Measurements from ENCODE around the gene FHOD3. TPM values are rescaled to one million over a fixed set of nuclear protein-coding genes. Genes with fewer than 3 reads are reported as not detected.
A peak's percentile ranks its signal among the peaks of the same experiment; 100 is the strongest.

The FHOD3 gene
- total RNA-seq, 1 donor from 2014 or later, result 5.9 TPM

- H2AFZ ChIP-seq (ENCODE audit: low read depth, low read length), result no peak overlapping the region
- H3K27me3 Mint-ChIP-seq (ENCODE audit: low read depth, unreplicated experiment), result no peaks in the 10 kb centered on the region
- no peaks in the 10 kb centered on the region for H3K27me3 ChIP-seq (ENCODE audit: insufficient read depth, low read length)
- H3K9ac ChIP-seq (ENCODE audit: low read length), result no peak overlapping the region
- no peak overlapping the region for H3K4me3 Mint-ChIP-seq (ENCODE audit: unreplicated experiment)
- H3K27ac Mint-ChIP-seq (ENCODE audit: unreplicated experiment), result no peak overlapping the region
- no peak overlapping the region for H3K4me2 ChIP-seq (ENCODE audit: low read length)
- peaks cover 7% of the 10 kb centered on the region for H4K20me1 ChIP-seq (ENCODE audit: insufficient read depth, low read length)
- H3K79me2 ChIP-seq (ENCODE audit: insufficient read depth, low read length), result no peaks in the 10 kb centered on the region
- no peak for FAIRE-seq
- no peak overlapping the region for H3K27ac ChIP-seq (ENCODE audit: low read depth, low read length)
- H3K4me1 ChIP-seq (ENCODE audit: insufficient read depth, low read length), result no peaks in the 10 kb centered on the region
- no peak for TF ChIP-seq EZH2 (IDR thresholded peaks at IDR 0.05; ENCODE audit: insufficient read depth, low read length)
- TF ChIP-seq CTCF (IDR thresholded peaks at IDR 0.05; ENCODE audit: insufficient read depth, low read depth, low read length), result no peak
- H3K9me3 ChIP-seq (ENCODE audit: insufficient read depth, low read depth, low read length), result no peaks in the 10 kb centered on the region
- no peak overlapping the region for H3K4me3 ChIP-seq (ENCODE audit: insufficient read depth, low read depth, low read length)
- peaks cover 9% of the 10 kb centered on the region for H3K4me1 Mint-ChIP-seq (ENCODE audit: low read depth, unreplicated experiment)
- no peak for DNase-seq (ENCODE audit: low read depth)
- H3K9me3 Mint-ChIP-seq (ENCODE audit: unreplicated experiment), result no peaks in the 10 kb centered on the region
- peaks cover 6% of the 10 kb centered on the region for H3K36me3 ChIP-seq (ENCODE audit: insufficient read depth, low read length)
- H3K36me3 Mint-ChIP-seq (ENCODE audit: low read depth, unreplicated experiment), result peaks cover 32% of the 10 kb centered on the region
Measured at GRCh38 chr18:36817039-36817438, 519.5 kb downstream of the FHOD3 start.

- Histone ChIP-seq H3K27me3 (ENCODE audit: insufficient read depth, low read length) (no peaks in the 10 kb centered on the region), H3K79me2 (ENCODE audit: insufficient read depth, low read length) (peaks cover 3% of the 10 kb centered on the region), H3K4me3 (ENCODE audit: insufficient read depth, low read depth, low read length) (no peak overlapping the region), H3K9ac (ENCODE audit: low read length) (no peak overlapping the region), H3K9me3 (ENCODE audit: insufficient read depth, low read depth, low read length) (no peaks in the 10 kb centered on the region), H3K4me1 (ENCODE audit: insufficient read depth, low read length) (no peaks in the 10 kb centered on the region), H2AFZ (ENCODE audit: low read depth, low read length) (no peak overlapping the region), H3K36me3 (ENCODE audit: insufficient read depth, low read length) (peaks cover 6% of the 10 kb centered on the region), H3K4me2 (ENCODE audit: low read length) (no peak overlapping the region), H4K20me1 (ENCODE audit: insufficient read depth, low read length) (peaks cover 4% of the 10 kb centered on the region), H3K27ac (ENCODE audit: low read depth, low read length) (no peak overlapping the region)
- H3K4me1 Mint-ChIP-seq (ENCODE audit: low read depth, unreplicated experiment), result peaks cover 9% of the 10 kb centered on the region
- H3K4me3 Mint-ChIP-seq (ENCODE audit: unreplicated experiment), result no peak overlapping the region
- FAIRE-seq (no peak), DNase-seq (ENCODE audit: low read depth) (no peak)
- H3K27me3 Mint-ChIP-seq (ENCODE audit: low read depth, unreplicated experiment), result no peaks in the 10 kb centered on the region
- H3K36me3 Mint-ChIP-seq (ENCODE audit: low read depth, unreplicated experiment), result peaks cover 31% of the 10 kb centered on the region
- H3K27ac Mint-ChIP-seq (ENCODE audit: unreplicated experiment), result no peak overlapping the region
- no peak for TF ChIP-seq CTCF (IDR thresholded peaks at IDR 0.05; ENCODE audit: insufficient read depth, low read depth, low read length)
- TF ChIP-seq EZH2 (IDR thresholded peaks at IDR 0.05; ENCODE audit: insufficient read depth, low read length), result no peak
- H3K9me3 Mint-ChIP-seq (ENCODE audit: unreplicated experiment), result no peaks in the 10 kb centered on the region
Measured at GRCh38 chr18:36818652-36819051, 521.1 kb downstream of the FHOD3 start.

DNA sequence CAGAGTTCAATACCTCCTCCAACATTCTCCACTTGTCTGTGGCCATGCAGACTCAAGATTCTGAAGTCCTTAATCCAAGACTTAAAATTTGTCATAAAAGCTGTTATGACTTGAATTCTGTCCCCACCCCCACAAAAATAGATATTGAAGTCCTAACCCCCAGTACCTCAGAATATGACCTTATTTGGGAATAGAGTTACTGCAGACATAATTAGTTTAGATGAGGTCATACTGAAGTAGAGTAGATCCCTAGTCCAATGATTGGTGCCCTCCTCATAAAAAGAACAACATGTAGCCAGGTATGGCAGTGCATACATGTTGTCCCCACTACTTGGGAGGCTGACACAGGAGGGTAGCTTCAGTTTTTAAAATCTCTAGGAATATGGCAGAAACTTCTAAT lies 522.1 kb downstream of the FHOD3 start:
- Mint-ChIP-seq H3K4me3 (ENCODE audit: unreplicated experiment) (peak overlapping the region; percentile 11), H3K9me3 (ENCODE audit: unreplicated experiment) (no peaks in the 10 kb centered on the region), H3K27ac (ENCODE audit: unreplicated experiment) (no peak overlapping the region), H3K4me1 (ENCODE audit: low read depth, unreplicated experiment) (peaks cover 9% of the 10 kb centered on the region), H3K27me3 (ENCODE audit: low read depth, unreplicated experiment) (no peaks in the 10 kb centered on the region), H3K36me3 (ENCODE audit: low read depth, unreplicated experiment) (peaks cover 29% of the 10 kb centered on the region)
- peaks cover 8% of the 10 kb centered on the region for H3K79me2 ChIP-seq (ENCODE audit: insufficient read depth, low read length)
- FAIRE-seq (no peak), DNase-seq (ENCODE audit: low read depth) (no peak)
- no peak overlapping the region for H3K9ac ChIP-seq (ENCODE audit: low read length)
- no peaks in the 10 kb centered on the region for H3K4me1 ChIP-seq (ENCODE audit: insufficient read depth, low read length)
- H3K9me3 ChIP-seq (ENCODE audit: insufficient read depth, low read depth, low read length), result no peaks in the 10 kb centered on the region
- no peaks in the 10 kb centered on the region for H3K27me3 ChIP-seq (ENCODE audit: insufficient read depth, low read length)
- no peaks in the 10 kb centered on the region for H4K20me1 ChIP-seq (ENCODE audit: insufficient read depth, low read length)
- no peak for TF ChIP-seq CTCF (IDR thresholded peaks at IDR 0.05; ENCODE audit: insufficient read depth, low read depth, low read length)
- no peak for TF ChIP-seq EZH2 (IDR thresholded peaks at IDR 0.05; ENCODE audit: insufficient read depth, low read length)
- H3K36me3 ChIP-seq (ENCODE audit: insufficient read depth, low read length), result peaks cover 6% of the 10 kb centered on the region
- H3K27ac ChIP-seq (ENCODE audit: low read depth, low read length), result no peak overlapping the region
- H2AFZ ChIP-seq (ENCODE audit: low read depth, low read length), result no peak overlapping the region
- H3K4me3 ChIP-seq (ENCODE audit: insufficient read depth, low read depth, low read length), result no peak overlapping the region
- no peak overlapping the region for H3K4me2 ChIP-seq (ENCODE audit: low read length)
